NCI-H146 (cell line): ENCODE measurements around the gene ACAD11.

Source experiments
- DNase-seq: peaks from one replicate; lab custom pipeline; 2025; lab: John Stamatoyannopoulos, UW

The ACAD11 gene

DNA sequence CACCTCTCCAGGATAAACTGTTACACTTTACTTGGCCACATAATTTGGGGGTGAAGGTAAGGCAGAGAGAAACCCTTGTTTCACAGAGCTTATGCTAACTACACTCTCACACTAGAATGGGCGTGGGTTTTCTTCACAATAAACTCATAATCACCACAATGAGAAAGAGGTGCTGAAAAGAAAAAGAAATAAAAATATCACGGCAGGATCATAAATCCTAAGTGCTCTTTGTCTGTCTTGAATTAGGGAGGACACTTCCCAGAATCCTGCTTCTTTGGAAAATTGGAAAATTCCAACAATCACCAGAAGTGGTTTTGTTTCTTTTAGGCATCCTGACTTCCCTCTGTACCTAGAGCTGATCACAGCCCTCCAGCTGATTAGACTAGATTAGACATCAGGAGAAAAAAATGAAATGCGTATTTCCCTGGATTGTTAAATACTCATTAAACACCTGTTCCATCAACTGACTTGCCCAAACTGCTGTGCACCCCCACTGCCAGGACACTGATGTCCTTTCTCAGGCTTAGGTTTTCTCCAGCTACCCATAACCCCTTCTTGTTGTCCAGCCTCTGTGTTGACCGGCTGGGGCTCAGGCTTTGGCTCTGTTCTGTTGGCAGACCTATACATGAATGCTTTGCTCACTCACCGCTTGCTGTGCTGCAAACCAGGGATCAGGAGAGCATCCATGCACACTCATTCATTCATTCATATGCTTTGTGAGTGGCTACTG is 104.1 kb downstream of the ACAD11 start:
- DNase-seq = peak; percentile 39

DNA sequence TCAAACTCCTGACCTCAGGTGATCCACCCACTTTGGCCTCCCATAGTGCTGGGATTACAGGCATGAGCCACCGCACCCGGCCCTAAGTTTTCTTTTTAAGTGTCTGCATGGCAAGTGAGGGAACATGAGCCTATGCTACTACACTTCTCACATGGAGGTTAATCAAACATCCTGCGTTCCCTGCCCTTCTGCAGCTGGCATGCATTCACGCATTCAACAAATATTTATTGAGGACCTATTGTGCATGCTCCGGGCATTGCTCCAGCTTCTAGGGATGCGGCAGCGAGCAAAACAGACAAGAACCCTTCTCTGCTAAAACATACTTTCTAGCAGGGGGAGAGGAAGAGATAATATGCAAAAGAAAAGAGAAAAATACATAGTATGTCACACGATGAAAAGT is 105.2 kb downstream of the ACAD11 start:
- peak; percentile 93 for DNase-seq

- DNase-seq = peak; percentile 26
Observed at GRCh38 chr3:132553826-132554225, 105.8 kb downstream of the ACAD11 start.

GRCh38 chr3:132550579-132551305 is 108.9 kb downstream of the ACAD11 start:
- DNase-seq = no peak

DNA sequence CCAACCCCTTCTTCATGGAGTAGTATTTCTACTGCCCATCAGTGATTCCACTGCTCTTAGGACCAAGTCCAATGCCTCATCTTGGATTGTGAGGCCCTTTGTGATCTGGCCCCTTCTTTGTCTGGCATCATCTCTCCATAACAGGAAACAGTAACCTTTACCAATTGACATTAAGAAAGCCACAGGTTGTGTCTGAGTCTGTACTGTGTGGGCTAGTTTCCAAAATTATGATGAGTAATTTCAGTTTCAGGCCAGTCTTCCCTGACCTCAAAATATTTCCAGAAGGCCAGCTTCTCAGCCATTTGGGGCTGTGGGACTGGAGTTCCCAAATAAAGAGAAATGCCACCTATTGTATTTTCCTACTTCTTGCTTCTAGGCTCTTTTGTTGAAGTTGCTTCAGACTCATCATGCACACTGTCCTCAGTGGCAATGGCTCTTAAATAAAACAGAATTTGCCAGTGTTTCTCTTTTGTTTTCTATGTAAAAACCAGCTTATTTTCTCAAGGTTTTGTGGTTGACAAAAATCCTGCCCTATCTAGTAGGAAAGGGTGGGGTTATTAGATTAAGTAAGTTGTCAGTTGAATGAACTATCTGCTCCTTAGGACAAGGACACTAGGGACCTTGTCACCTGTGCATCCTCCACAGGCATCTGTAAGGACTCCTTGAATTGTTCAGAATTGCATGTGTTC is 109.6 kb downstream of the ACAD11 start:
- DNase-seq = no peak

GRCh38 chr3:132549169-132549568 is 110.4 kb downstream of the ACAD11 start:
- no peak for DNase-seq

DNA sequence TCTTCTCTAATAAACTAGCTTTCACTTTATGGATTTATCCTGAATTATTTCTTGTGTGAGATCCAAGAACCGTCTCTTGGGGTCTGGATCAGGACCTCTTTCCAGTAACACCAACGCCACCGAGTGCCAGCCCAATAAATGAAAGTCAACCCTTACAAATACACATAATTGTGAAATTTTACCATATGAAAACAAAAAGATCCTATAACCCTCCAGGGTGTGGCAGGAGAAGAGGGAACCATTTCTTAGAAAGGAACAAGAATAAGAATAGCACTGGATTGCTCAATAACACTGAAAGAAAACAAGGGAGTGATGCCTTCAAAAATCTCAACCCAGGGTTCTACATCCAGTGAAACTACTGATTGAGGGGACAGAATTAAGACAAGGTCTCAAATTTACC is 114.1 kb downstream of the ACAD11 start:
- no peak for DNase-seq

GRCh38 chr3:132544130-132544529 is 115.5 kb downstream of the ACAD11 start:
- no peak for DNase-seq

- DNase-seq = no peak
Observed at GRCh38 chr3:132543011-132543739, 116.4 kb downstream of the ACAD11 start.

GRCh38 chr3:132542577-132542976 is 117.0 kb downstream of the ACAD11 start:
- DNase-seq = no peak

GRCh38 chr3:132539681-132540080 is 119.9 kb downstream of the ACAD11 start:
- no peak for DNase-seq

- DNase-seq = no peak
Observed at GRCh38 chr3:132538072-132538471, 121.5 kb downstream of the ACAD11 start.

GRCh38 chr3:132537297-132537696 is 122.3 kb downstream of the ACAD11 start:
- DNase-seq = no peak

GRCh38 chr3:132536442-132537153 is 123.0 kb downstream of the ACAD11 start:
- no peak for DNase-seq

- DNase-seq = peak; percentile 77
Observed at GRCh38 chr3:132535575-132536441, 123.8 kb downstream of the ACAD11 start.

- no peak for DNase-seq
Observed at GRCh38 chr3:132530624-132531023, 129.0 kb downstream of the ACAD11 start.

GRCh38 chr3:132522353-132522752 is 137.3 kb downstream of the ACAD11 start:
- no peak for DNase-seq

DNA sequence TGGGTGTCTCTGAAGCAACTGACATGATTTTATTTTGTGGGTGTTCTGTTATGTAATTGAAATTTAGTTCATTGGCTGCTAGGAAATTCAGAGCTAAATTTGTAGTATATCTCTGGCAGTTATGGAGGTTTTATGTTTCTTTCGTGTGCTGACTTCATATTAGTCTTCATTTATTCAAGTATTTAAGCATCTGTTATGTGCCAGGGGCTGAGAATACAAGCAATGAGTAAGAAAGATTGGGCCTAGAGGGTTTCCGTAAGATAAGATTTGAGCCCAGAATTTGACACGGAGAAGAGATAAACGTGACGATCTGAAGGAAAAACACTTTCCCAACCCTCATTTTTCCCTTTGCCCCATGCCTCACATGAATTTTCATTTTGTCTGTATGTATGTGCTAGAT is 137.7 kb downstream of the ACAD11 start:
- DNase-seq = no peak

DNA sequence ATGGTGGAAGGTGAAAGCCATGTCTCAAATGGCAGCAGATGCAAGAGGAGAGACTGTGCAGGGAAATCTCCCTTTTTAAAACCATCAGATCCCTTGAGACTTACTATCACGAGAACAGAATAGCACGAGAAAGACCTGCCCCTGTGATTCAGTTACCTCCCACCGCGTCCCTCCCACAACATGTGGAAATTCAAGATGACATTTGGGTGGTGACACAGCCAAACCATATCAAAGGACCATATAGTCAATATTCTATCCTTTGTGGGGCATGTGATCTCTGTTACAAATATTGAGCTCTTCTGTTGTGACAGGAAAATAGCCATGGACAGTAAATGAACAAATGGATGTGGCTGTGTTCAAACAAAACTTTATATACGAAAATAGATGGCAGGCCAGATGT is 139.7 kb downstream of the ACAD11 start:
- peak; percentile 67 for DNase-seq

DNA sequence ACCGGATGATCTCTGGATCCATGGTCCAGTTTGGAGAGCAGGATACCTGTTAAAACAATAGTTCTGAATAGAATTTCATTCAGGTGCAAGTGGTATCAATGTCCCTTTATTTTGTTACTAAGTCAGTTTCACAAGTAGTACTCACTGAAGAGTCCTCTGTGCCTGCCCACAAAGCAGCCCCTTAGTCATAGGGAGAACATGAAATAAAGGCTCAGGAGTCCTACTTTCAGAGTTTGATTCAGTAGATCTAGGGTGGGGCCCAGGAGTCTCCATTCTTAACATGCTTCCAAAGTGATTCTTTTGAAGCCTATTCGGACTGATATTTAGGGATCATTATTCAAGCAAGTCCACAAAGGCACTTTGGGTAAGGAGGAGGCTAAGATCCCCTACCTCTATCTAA is 142.3 kb downstream of the ACAD11 start:
- DNase-seq = no peak

DNA sequence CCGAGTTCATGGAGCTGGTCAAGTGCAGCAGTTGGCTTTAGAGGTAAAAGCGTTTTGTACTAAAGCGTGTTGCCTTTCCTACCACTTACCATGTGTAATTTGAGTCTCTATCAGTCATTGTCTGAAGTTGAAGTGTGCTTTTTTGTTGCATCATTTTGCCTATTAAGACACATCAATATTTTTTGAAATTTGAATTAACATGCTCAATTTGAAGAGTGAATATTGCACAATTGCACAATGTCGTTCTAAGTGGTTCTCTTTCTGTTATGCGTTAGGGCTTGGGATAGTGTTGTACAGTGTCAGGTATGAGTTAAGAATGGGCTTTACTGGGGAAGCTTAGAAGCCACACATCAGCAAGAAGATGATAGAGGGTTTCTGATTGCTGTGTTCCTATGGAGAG is 146.6 kb downstream of the ACAD11 start:
- DNase-seq = no peak
